Measurements from ENCODE around the gene TM4SF18. TPM values are rescaled to one million over a fixed set of nuclear protein-coding genes. Genes with fewer than 3 reads are reported as not detected.

TM4SF18 gene
- total RNA-seq, 1 donor from 2014 or later = 3.7 TPM

DNA sequence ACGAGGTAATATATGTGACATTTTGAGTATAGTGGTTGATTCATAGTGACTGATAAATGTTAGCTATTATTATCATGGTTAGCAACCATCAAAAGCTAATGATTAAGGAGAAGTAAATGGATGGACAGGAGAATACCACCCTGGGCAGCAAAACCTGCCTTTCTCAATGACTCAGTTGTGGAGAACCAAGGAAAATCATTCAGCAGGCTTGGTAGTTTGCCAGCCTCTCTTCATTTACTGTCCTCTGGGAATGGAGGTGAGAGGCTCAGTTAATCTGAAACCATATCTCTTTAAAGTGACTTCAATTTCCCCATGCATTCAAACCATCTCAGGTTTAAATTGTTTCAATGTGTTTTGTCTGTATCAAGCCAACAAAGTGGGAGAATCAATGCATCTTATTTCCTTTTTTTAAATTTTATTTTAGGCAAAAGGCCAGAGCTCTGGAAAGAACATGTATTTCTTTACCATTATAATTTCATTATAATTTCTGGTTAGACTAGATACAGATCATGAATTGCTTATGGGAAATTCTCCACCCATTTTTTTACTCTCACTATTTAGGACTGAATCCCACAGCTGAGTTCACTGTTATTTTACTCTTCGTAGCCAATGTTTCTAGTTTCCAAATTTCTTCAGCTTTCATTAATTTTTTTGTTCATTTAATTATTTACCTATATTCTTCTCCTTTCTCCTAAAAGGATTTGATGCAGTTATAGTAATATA lies 2.7 kb downstream of the TM4SF18 start:
- DNase-seq (ENCODE audit: low spot score) = no peak

- no peak for DNase-seq (ENCODE audit: low spot score)
Observed at GRCh38 chr3:149327156-149327555, 6.3 kb downstream of the TM4SF18 start.

GRCh38 chr3:149325581-149325980 lies 7.9 kb downstream of the TM4SF18 start:
- DNase-seq (ENCODE audit: low spot score) = no peak

DNA sequence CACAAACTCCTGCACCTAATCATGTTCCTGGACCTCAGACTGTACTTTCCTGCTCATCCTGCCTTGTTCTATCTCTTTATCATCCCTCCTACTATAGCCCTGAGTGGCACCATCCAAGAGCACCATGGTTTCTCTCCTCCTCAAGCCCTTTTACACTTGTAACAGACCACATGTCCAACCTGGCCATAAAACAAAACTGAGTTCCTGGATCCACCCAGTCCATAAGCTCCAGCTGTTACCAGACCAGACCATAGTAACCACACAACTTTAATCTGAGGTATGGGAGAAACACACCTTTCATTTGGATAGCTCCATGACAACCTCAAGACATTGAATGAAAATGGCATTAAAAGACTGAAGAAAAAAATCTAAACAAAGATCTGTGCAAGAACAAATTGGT lies 9.1 kb downstream of the TM4SF18 start:
- DNase-seq (ENCODE audit: low spot score) = no peak

- no peak for DNase-seq (ENCODE audit: low spot score)
Observed at GRCh38 chr3:149321640-149322039, 11.8 kb downstream of the TM4SF18 start.

- no peak for DNase-seq (ENCODE audit: low spot score)
Observed at GRCh38 chr3:149321136-149321535, 12.3 kb downstream of the TM4SF18 start.

- no peak for DNase-seq (ENCODE audit: low spot score)
Observed at GRCh38 chr3:149319750-149320149, 13.7 kb downstream of the TM4SF18 start.

GRCh38 chr3:149317072-149317471 lies 16.4 kb downstream of the TM4SF18 start:
- no peak for DNase-seq (ENCODE audit: low spot score)

DNA sequence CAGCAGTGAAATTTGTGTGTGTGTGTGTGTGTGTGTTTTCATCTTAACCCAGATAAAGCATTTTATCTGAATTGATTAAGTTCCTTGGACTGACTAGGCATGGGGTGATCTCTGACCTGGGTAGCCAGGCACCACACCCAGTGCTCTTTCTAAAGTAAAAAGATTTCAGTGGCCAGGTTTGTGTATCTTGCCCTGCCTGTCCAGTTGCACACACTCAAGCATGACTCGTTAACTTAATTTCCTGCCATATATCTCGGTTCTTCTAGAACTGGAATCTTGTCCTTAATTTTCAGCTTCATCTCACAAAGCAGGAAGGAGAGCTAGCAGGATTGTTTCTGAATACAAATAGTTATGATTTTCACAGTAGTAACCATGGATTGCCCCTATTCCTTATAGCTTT lies 17.0 kb downstream of the TM4SF18 start:
- DNase-seq (ENCODE audit: low spot score) = no peak

GRCh38 chr3:149315694-149316093 lies 17.7 kb downstream of the TM4SF18 start:
- DNase-seq (ENCODE audit: low spot score) = no peak

GRCh38 chr3:149314807-149315578 lies 18.4 kb downstream of the TM4SF18 start:
- DNase-seq (ENCODE audit: low spot score) = no peak

DNA sequence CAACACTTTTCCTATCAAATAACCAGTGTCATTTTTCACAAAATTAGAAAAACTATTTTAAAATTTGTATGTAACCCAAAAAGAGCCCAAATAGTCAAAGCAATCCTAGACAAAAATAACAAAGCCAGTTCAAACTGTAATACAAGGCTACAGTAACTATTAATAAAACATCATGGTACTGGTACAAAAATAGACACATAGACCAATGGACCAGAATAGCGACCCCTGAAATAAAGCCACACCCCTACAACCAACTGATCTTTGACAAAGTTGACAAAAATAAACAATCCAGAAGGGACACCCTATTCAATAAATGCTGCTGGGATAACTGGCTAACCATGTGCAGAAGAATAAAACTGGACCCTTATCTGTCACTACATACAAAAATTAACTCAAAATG lies 19.9 kb downstream of the TM4SF18 start:
- no peak for DNase-seq (ENCODE audit: low spot score)

- DNase-seq (ENCODE audit: low spot score) = no peak
Observed at GRCh38 chr3:149310796-149311534, 22.5 kb downstream of the TM4SF18 start.

DNA sequence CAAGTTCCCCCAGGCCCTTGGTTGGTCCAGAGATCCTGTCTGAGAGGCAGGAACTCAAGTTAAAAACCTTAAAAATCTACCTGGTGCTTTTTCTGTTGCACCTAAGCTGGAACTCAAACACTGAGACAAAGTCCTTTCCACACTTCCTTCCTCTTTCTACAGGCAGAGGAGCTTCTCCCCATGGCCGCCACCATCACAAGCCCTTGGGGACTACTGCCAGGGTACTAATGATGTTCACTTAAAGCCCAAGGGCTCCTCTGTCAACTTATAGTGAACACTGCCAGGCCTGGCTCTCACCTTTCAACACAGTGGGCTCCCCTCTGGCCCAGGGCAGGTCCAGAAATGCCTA lies 26.0 kb downstream of the TM4SF18 start:
- DNase-seq (ENCODE audit: low spot score) = no peak

GRCh38 chr3:149306751-149307434 lies 26.5 kb downstream of the TM4SF18 start:
- no peak for DNase-seq (ENCODE audit: low spot score)

GRCh38 chr3:149305376-149305775 lies 28.1 kb downstream of the TM4SF18 start:
- no peak for DNase-seq (ENCODE audit: low spot score)

GRCh38 chr3:149299938-149300801 lies 33.3 kb downstream of the TM4SF18 start:
- DNase-seq (ENCODE audit: low spot score) = no peak

- no peak for DNase-seq (ENCODE audit: low spot score)
Observed at GRCh38 chr3:149296972-149297371, 36.5 kb downstream of the TM4SF18 start.

- DNase-seq (ENCODE audit: low spot score) = no peak
Observed at GRCh38 chr3:149292666-149293065, 40.8 kb downstream of the TM4SF18 start.

DNA sequence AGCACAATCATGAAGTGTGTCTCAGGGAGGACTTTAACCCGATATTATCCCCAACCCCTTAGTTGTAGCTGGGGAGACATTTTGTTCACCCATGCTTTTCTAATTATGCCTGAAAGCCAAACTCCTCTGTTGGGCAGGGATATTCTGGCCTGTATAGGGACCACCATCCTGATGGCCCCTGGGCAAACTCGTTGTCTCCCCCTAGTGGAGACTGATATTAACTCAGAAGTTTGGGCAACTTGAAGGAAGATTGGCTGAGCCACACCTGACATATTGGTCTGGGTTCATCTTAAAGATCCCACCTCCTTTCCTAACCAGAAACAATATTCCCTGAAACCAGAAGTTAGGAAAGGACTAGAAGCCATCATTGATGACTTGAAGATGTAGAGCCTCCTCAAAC lies 42.3 kb downstream of the TM4SF18 start:
- DNase-seq (ENCODE audit: low spot score) = no peak

DNA sequence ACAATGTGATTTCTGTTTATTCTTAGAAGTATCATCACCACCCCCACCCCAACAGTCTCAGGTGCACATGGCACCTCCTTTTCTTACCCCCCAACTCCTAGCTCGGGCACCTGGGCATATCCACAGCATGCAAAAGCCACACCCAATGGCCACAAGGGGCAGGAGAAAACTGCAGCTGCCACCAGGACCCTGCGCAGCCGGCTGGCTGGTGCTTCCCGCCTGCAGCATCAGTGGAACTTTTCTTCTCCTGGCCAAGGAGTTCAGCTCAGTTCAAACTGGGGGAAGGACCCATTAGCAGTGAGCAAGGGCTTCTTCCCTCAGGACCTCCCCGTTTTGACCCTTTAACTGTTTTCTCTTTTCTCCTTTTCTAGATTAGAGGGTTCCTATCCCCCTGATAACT lies 44.8 kb downstream of the TM4SF18 start:
- DNase-seq (ENCODE audit: low spot score) = no peak
